Upper lobe of left lung (tissue), 6 donors: ENCODE measurements around the gene TBCCD1. TPM values are rescaled to one million over a fixed set of nuclear protein-coding genes. Genes with fewer than 3 reads are reported as not detected.
A peak's percentile ranks its signal among the peaks of the same experiment; 100 is the strongest.

Source experiments
- ATAC-seq, 2 donors: fragments of 200-7000 bp; cut with Tn5 transposase; one replicate each; pipeline ENCODE4 v1.9.1; 2022; ENCODE audit warnings: mild to moderate bottlenecking in 2 of 2, moderate library complexity in 2 of 2; ENCODE audit not compliant: low FRiP score in 2 of 2
- DNase-seq, 2 donors: peaks; one replicate each; pipeline ENCODE4 v3.0.0-alpha.2; 2019 to 2020
- H3K27ac ChIP-seq, 4 donors: fragments of 200-600 bp; sonication (generic); one replicate each; pipeline ENCODE4 v1.5.1; 2016 to 2019
- H3K27me3 ChIP-seq, 4 donors: fragments of 200-600 bp; sonication (generic); one replicate each; pipeline ENCODE4 v1.5.1; 2017 to 2019
- H3K36me3 ChIP-seq, 4 donors: fragments of 200-600 bp; sonication (generic); one replicate each; pipeline ENCODE4 v1.5.1; 2016 to 2019
- H3K4me1 ChIP-seq, 4 donors: fragments of 200-600 bp; sonication (generic); one replicate each; pipeline ENCODE4 v1.5.1; 2018 to 2019
- H3K4me3 ChIP-seq, 4 donors: fragments of 200-600 bp; sonication (generic); one replicate each; pipeline ENCODE4 v1.5.1; 2017 to 2019; ENCODE audit warnings: mild to moderate bottlenecking in 2 of 4, moderate library complexity in 1 of 4
- H3K9me3 ChIP-seq, 4 donors: fragments of 200-600 bp; sonication (generic); one replicate each; pipeline ENCODE4 v1.5.1; 2018 to 2019
- CTCF ChIP-seq, 6 experiments: fragments of 450-650 bp in 4 of 6; fragments of 200-600 bp in 2 of 6; sonication (generic) in 2 of 6; IDR thresholded peaks; one replicate each; pipeline ENCODE4 v1.5.1; 2016 to 2019; ENCODE audit warnings: antibody characterized with exemption in 6 of 6
- EP300 ChIP-seq, 4 donors: sonication (generic); formaldehyde crosslinking; IDR thresholded peaks; one replicate each; pipeline ENCODE4 v1.5.1; 2017; ENCODE audit warnings: antibody characterized with exemption in 4 of 4, control low read depth in 2 of 4
- POLR2A ChIP-seq, 4 donors: fragments of 450-650 bp; IDR thresholded peaks; one replicate each; pipeline ENCODE4 v1.5.1; 2016 to 2017; ENCODE audit warnings: antibody characterized with exemption in 4 of 4, mild to moderate bottlenecking in 2 of 4
- POLR2AphosphoS5 ChIP-seq, 2 donors: sonication (generic); formaldehyde crosslinking; IDR thresholded peaks; one replicate each; pipeline ENCODE4 v1.5.1; 2017; ENCODE audit warnings: antibody characterized with exemption in 2 of 2
- WGBS, 2 donors: methylation state at CpG; one replicate each; pipeline ENCODE4 v1.1.5; 2017 to 2018; 5-methylcytosine and 5-hydroxymethylcytosine counted together
- total RNA-seq, 6 donors: library from RNA; depleted of rRNA in 4 of 6; stranded (reverse); fragments of >200 nt in 4 of 6; gene quantifications; one replicate each; pipeline versions ENCODE4 v1.1.0 to v1.2.1, GENCODE V29; 2016 to 2021
- donor health status: DM: no; HTN: no; CAD: no; lungs with moderate emphysema.
- donor health status: DM: no; HTN: yes; CAD: no; lungs with severe emphysema.

The TBCCD1 gene
- total RNA-seq, 6 donors from 2014 or later = 8.3 to 20.4 (median 11.0) TPM

- Histone ChIP-seq H3K27ac (no peak overlapping the region), H3K4me1 (peaks cover 7 to 10% (median 8%) of the 10 kb centered on the region in 4 donors), H3K9me3 (no peaks in the 10 kb centered on the region), H3K36me3 (no peaks in the 10 kb centered on the region), H3K4me3 (no peak overlapping the region), H3K27me3 (no peaks in the 10 kb centered on the region)
- ATAC-seq (no peak), DNase-seq (no peak)
- WGBS, 2 donors = 47 to 50% methylated on average over 4 of the region's 4 CpGs
- no peak for TF ChIP-seq CTCF (IDR thresholded peaks at IDR 0.05)
Observed at GRCh38 chr3:186613637-186614265, 46.6 kb upstream of the TBCCD1 start.

- Histone ChIP-seq H3K36me3 (no peaks in the 10 kb centered on the region), H3K4me1 (peaks cover 7 to 10% (median 8%) of the 10 kb centered on the region in 4 donors), H3K27me3 (no peaks in the 10 kb centered on the region), H3K4me3 (no peak within 1 kb of the TSS), H3K9me3 (no peaks in the 10 kb centered on the region), H3K27ac (no peak within 1 kb of the TSS)
- TF ChIP-seq POLR2A (IDR thresholded peaks at IDR 0.05) (no peak), POLR2AphosphoS5 (IDR thresholded peaks at IDR 0.05) (no peak), EP300 (IDR thresholded peaks at IDR 0.05) (no peak), CTCF (IDR thresholded peaks at IDR 0.05) (no peak)
- 88 to 90% methylated on average over 7 of the region's 7 CpGs for WGBS, 2 donors
- ATAC-seq (no peak), DNase-seq (peak in 1 of 2 donors; percentile 23)
Observed at GRCh38 chr3:186612721-186613636, 45.8 kb upstream of the TBCCD1 start, which contains the start of gene AHSG. TSS of gene AHSG (plus strand) at chr3:186613060. CDS start at chr3:186613142, 82 bp downstream.

- WGBS, 2 donors = 65 to 74% methylated on average over 2 to 5 of the region's 5 CpGs
Observed at GRCh38 chr3:186612065-186612464, 44.9 kb upstream of the TBCCD1 start.

GRCh38 chr3:186609247-186609868, 42.2 kb upstream of the TBCCD1 start:
- H3K27ac ChIP-seq = no peak overlapping the region
- H3K9me3 ChIP-seq = no peaks in the 10 kb centered on the region
- DNase-seq (no peak), ATAC-seq (no peak)
- H3K4me1 ChIP-seq = no peaks in the 10 kb centered on the region
- WGBS, 2 donors = 90 to 93% methylated on average over 8 of the region's 8 CpGs
- no peaks in the 10 kb centered on the region for H3K36me3 ChIP-seq
- H3K4me3 ChIP-seq = no peak overlapping the region
- no peaks in the 10 kb centered on the region for H3K27me3 ChIP-seq
- TF ChIP-seq EP300 (IDR thresholded peaks at IDR 0.05) (no peak), POLR2AphosphoS5 (IDR thresholded peaks at IDR 0.05) (no peak), CTCF (IDR thresholded peaks at IDR 0.05) (no peak), POLR2A (IDR thresholded peaks at IDR 0.05) (no peak)

More at GRCh38 chr3:186612065-186612464, 44.9 kb upstream of the TBCCD1 start:
- TF ChIP-seq EP300 (IDR thresholded peaks at IDR 0.05) = no peak
- no peak for TF ChIP-seq POLR2AphosphoS5 (IDR thresholded peaks at IDR 0.05)
- TF ChIP-seq CTCF (IDR thresholded peaks at IDR 0.05) = no peak
- DNase-seq = no peak
- no peak overlapping the region for H3K27ac ChIP-seq
- H3K27me3 ChIP-seq = no peaks in the 10 kb centered on the region
- H3K36me3 ChIP-seq = no peaks in the 10 kb centered on the region
- no peak overlapping the region for H3K4me3 ChIP-seq
- no peak for ATAC-seq
- no peaks in the 10 kb centered on the region for H3K9me3 ChIP-seq
- peaks cover 3 to 6% (median 5%) of the 10 kb centered on the region in 4 donors for H3K4me1 ChIP-seq
